NCI-H2171 treated with DMSO at 0.1 percent for 48 hours (cell line): ENCODE results near the gene LHX4.

Source experiments
- DNase-seq: peaks from one replicate; lab custom pipeline; 2025; lab: John Stamatoyannopoulos, UW

Gene LHX4

DNA sequence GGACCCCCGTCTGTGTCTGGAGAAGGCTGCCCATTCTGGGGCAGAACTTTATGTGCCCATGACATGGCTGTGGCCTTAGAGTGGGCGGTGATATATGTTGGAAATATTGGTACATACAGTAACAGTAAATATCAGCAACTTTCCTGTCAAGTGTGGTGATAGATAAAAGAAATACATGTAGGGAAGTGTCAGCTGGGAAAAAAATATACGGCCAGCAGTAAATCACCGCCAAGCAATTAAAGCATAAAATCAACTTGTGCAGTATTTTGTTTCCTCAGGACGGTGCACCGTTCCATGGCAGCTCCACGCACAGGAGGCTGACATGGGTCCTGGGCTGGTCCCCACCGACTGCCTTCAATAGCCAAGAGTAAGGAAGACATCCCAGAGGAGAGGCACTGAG lies 27.4 kb downstream of the LHX4 start:
- DNase-seq = no peak

DNA sequence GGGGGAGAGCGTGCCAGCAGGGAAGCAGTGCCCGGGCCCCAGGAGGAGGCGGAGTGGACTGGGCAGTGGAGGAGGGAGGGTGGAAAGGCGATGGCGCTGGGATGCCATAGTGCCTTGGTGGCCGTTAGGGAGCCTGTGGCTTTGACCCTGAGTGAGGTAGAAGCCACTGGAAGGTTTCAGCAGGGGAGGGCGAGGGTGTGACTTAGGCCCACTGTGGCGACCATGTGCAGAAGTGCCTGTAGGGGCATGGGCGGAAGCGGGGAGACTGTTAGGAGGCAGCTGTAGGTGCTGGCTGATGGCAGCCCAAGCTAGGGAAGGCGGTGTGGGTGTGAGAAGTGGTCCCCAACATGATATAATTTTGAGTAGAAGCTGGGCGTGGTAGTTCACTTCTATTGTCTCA lies 28.2 kb downstream of the LHX4 start:
- DNase-seq = no peak

DNA sequence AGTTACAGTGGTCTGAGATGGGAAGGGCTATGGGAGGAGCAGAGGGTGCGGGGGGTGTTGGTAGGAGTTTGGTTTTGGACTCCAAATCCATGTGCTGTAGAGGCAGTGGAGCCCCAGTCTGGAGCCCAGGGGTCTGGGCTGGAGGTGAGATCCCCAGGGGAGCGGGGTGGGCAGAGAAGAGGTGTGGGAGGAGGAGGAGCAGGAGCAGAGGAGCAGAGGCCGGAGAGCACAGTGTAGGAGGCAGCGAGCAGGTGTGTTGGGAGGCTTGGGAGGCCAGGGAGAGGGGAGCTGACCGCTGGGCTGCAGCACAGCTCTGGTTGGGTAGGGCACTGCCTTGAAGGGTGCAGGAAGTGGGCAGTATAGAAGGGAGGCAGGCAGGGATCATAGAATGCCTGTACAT lies 28.9 kb downstream of the LHX4 start:
- DNase-seq = no peak

DNA sequence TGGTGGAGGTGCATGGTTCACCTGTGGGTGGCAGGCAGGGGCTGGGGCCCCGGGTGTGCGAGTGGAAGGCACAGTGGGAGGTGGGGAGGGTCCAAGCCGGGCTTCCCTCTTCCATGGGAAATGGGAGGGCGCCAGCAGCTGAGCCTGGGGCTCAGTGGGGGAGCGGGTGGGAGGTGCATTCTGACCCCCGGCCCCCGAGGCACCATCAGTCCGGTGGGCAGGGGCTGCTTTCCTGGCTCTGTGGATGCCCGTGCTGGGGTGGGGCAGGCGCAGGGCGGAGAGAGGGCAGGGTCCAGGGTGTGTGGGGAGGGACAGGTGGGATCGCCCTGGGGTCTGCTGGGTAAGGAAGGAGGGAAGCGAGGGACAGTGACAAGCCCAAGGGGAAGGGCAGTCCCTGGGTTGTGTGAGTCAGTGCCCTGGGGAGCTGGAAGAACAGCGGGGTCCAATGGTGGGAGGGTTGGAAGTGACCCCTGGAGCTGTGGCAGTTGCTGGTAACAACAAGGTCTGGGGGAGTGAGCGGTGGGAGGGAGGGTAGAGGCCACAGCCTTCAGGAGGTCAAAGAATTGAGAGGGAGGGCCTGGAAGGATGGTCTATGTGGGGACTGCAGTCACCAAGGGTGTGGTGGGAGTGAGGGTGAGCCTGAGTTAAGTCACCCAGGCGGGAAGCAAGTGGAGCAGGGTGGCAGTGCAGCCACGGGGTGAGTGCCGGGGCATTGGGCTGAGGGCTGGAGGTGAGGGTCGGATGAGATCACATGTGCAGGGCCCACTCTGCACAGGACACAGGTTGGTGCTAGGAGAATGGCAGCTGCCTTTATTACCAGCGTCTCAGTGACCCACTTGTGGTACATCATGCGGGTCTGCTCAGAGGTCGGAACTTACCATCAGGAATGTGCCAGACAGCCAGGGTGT lies 29.6 kb downstream of the LHX4 start:
- no peak for DNase-seq

DNA sequence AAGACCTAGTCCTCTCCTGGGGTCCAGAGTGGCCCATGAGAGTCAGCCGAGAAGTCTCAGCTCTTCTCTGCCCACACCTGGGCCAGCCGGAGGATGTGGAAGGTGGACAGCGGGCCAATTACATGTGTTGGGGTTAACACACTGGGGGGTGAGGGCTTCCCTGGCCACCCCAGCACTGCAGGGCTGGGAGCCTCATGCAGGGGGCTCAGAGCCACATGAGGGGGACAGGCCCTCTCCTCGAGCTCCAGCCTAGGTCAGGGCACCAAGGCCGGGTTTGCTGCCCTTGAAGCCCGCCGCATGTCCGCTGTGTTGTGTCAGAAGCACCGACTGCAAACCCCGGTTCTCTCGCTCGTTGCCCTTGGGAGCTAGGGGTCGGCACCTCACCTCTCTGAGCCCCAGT lies 30.5 kb downstream of the LHX4 start:
- no peak for DNase-seq

DNA sequence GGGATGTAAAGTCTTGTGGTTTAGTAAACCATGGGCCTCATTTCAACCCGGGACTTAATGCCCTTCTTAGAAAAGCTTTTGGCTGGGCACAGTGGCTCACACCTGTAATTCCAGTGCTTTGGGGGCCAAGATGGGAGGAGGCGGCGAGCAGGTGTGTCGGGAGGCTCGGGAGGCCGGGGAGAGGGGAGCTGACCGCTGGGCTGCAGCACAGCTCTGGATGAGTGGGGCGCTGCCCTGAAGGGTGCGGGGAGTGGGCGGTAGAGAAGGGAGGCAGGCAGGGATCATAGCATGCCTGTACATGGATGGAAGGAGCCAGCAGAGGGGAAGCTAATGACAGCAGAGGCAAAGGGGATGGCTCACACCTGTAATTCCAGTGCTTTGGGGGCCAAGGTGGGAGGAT lies 31.0 kb downstream of the LHX4 start:
- no peak for DNase-seq

DNA sequence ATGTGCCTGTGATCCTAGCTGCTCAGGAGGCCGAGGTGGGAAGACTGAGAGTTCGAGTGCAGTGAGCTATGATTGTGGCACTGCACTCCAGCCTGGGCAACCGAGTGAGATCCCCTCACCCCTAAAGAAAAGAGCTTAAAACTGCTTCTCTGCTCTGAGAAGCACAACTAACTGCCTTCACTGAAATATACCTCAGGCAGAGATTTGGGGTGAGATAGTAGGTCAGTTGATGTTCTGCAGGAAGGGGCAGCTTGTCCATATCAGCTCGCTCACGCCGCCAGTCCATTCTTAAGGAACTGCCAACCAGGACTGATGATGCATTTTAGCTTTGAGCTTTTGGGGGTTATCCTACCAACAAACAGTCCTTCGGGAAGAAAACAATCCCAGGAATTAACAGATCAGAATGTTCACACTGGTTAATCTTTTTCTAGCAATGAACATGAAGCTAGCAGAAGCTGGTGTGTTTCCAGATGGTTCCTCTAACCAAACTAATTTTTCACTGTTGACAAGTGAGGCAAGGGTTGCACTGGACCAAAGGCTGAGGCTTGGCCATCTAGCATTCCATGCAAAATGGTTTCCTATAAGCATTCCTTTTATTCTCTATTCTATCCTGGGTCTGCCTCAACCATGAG lies 31.6 kb downstream of the LHX4 start:
- no peak for DNase-seq

DNA sequence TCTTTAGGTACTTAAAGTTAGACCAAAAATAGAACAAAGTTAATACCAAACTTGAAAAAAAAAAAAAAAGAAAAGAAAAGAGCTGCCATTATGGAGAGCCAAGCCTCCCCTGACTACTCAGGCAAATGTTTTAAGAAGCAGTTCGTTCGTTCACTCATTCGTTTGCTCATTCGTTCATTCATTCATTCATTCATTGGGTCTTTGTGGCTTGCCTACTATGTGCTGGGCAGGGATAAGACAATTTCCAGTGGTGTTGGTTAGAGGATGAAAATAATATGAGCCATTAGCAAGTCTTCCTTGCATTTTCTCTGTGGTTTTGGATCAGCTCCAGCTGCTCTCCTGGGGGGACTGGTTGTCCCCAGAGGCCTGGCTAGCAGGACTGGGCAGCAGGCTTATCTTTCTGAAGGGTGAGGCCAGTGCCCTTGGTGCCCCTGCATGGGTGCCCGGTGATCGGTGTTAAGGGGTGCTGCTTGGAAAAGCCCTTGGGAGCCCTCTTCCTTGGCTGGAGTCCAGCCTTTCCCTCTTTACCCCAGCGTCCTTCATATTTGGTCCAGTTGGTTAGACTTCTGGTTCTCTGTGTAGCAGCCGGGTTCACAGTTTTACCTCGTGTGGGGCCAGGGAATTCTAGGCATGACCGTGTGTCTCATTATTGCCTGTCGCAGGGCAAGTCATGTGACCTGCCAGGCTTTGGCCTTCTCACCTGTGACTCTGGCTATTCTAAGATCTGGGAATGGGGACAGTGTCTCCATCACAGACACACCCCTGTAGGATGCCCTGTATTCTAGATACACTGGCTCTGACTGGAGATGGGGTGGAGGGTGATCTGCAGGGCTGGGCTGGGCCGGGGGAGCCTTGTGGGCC lies 32.8 kb downstream of the LHX4 start:
- no peak for DNase-seq

DNA sequence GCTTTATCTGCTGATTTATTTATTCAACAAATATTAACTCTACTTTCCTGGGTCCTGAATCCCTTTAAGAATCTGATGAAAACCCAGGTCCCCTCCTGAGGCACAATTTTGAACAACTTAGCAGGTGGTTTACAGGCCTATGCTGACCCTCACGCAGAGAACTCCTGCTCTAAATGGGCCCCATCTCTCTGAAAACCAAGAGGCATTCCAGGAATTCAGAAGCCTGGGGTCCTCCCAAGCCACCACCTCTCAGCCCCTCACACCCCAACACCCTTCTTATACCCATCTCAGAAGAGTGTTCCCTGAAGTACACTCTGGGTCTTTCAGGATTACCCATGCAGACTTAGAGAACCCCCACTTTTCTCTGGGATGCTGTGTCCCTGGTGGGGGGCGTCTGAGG lies 34.5 kb downstream of the LHX4 start:
- no peak for DNase-seq

DNA sequence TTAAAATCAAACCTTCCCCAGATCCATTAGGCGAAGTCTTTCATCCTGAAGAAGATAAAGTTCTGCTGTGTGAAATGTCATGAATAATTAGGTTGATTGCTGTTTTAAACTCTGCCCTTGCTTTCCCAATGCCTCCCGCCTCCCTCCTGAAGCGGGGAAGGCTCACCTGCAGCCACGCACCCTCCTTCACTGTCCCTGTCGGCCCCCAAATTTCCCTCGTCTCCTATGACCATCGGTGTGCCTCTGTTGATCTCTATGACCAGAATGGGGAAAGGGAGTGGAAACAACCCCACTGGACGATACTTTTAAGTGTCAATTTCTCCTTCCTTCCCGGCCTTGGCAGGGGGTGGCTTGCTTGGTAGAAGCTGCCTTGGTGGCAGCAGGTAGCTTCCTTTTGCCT lies 35.1 kb downstream of the LHX4 start:
- DNase-seq = no peak

DNA sequence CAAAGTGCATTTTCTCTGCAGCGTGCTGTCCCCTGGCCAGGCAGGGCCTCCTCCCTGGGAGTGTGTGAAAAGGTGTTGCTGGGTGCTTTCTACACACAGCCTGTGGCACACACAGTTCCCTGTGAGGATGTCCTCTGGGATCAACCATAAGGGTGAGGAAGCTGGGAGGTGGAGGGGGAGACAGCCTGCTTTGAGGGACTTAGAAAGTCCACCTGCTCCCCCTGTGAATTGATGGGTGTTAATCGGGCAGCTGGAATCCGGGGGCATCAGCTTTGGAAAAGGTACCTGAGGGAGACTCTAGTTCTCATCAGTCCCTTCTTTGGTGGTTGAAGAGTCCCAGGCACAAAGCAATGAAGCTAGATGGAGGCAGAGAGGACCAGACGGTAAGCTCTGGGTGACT lies 35.8 kb downstream of the LHX4 start:
- DNase-seq = no peak

DNA sequence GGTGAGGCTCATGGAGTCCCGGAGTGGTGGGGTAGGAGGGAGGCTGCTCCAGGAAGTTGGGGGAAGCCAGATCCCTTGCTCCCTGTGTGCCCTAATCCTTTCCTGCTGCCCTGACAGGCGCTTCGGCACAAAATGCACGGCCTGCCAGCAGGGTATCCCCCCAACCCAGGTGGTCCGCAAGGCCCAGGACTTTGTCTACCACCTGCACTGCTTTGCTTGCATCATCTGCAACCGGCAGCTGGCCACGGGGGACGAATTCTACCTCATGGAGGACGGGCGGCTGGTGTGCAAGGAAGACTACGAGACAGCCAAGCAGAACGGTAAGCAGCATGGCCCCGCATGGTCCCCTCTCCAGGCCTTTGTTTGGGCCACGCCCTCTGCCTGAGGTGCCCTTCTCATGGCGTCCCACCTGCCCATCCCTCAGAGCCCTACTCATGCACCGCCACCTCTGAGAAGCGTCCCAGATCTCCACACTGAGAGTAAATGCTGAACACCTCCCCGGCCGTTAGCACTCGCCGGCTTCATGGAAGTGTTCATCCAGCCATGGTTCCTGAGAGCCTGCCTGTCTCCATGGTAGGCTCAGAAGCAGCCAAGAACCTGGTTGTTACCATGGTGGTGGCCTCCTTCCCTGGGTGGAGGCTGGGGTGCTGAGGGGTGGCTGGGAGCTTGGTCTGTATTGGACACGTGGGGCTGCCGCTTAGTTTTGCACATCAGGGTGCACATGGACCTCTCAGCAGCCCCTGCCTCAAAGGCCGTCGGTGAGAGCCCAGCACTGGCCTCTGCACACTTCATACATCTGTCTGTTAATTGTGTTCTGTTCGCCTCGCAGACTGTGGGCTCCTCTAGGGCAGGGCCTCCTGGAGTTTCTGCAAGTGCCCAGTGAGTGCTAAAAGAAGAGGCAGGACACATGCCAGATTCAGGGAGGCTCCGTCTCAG lies 36.5 kb downstream of the LHX4 start:
- no peak for DNase-seq

DNA sequence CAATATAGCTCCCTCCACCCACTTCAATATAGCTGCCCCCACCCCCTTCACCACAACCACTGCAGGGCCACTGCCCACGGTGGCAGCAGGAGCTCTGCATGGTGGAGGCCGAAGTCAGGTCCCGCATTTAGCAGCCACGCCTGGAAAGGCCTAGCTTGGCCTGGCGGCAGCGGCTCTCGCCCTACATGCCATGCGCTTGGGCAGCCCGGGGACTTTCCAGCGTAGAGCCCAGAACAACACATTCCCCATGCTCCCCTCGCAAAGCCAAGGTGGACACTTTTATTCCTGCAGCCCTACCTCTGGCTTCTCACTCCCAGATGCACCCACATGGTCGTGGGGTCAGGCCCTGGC lies 37.1 kb downstream of the LHX4 start:
- DNase-seq = no peak

DNA sequence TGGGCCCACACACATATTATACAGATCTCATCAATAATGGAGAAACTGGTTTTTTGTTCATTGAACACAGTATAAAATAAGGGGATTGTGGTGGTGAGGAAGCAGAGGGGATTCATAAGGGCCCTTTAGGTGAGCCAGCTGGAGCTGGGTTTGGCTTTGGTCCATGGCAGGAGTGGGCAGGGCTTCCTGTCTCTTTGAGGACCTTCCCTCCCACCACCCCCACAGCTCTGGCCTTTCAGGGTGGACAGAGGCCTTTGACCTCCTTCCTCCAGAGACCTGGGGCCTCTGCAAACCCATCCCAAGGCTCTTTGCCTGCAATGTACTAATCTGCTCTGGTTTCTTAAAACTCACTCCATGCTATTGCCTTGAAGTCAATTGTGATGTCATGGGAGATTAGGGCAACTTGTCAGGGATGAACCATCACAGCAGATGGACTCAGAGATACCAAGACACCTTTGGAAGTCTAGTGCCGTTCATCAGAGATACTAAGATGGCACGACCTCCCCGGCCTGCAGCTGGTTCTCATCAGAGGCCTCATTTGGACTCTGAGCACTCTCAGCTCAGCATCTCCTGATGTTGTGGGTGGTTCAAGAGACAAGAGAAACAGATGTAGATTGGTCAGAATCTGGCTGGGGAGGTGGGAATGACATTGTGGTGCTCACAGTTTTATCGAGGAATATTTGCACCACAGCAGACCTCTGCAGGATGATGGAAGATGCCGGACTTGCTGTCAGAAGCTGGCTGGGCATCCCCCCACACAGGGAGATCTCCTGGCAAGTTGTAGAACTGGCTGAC lies 37.9 kb downstream of the LHX4 start:
- DNase-seq = no peak

DNA sequence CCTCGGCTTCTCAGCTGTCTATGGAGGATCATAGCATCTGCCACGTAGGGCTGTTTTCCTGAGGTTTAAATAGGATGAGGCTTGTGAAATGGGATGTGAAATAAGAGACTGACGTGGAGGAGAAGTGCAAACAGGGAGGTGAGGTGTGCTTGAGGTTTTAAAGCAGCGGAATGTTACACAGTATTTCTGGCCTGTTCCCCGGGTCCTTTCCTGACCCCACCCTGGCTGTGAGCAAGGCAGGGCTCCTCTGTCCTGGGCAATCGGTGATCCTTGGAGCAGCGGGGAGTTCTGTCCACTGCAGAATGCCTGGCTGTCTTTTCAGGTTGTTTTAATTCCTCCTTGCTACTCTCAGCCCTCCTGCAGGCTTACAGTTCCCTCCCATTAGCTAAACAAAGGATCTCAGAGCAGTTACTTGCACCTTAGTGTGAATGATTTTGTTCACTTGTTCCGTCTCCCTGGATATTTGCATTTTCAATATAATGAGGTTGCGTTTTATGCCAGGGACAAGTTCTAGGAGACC lies 38.6 kb downstream of the LHX4 start:
- DNase-seq = no peak

DNA sequence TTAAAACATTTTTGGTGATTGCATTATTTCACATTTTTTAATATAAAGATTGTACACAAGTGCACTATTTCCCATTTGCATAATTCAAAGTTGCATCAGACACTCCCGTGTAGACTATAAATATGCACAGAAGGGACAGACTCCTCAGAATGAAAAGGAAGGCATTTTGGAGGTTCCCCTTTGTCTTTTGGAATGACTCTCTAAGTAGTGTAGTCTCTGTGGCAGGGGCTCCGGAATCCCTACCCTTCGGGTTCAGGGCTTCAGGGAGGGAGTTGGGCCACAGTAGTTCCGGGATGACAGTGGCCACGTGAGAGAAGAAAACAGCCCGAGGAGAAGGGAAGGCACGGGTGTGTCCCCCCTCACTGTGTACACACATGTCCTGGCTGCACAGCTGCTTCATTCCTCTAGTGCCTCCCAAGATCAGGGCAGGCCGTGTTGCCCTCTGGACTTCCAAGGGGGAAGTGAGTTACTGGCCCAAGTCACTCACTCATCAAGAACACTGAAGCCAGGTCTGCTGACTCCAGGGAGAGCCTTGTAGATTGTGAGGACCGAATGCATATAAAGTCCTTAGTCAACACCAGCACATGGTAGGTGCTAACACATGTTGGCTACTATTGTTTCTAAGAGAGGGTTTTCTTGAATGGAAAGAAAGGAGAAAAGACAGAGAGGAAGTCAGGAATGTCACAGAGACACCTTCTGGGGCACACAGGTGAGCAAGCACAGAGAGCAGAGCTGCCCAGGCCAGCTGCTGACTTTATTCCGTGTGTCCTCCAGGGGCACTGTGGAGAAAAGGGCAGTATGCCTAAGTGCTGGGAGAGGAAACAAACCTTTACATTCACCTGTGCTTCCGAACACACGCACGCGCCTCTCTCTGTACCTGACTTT lies 39.8 kb downstream of the LHX4 start:
- DNase-seq = peak; percentile 19

DNA sequence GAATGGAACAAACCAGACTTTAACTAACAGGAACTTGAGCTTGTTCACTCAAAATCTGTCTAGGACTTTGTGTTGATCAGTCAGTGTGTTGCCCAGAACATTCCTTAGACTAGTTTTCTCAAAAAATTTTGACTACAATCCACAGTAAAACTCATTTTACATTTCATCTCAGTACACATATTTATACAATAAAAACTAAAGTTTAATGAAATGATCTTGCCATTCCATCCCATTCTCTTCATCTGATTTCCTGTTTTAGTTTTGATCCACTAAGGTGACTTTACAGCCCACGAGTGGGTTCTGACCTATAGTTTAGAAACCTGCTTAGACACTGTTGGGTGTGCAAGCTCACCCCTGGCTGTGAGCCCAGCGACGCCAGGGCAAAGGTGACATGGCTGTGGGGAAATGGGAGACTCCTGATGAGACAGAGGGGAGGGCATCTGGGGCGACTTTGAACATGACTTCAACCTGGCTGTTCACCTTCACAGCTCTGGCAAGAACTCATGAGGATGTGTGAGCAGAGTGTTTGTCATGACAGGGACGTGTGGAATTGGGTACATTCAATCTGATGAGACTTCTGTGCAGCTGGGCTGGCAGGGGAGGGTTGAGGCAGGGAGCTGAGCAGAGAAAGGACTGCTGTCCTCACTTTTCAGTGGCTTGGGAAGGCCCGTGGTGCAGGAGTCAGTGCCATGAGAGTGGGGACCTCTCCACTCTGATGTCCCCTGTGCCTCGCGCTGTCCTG lies 40.6 kb downstream of the LHX4 start:
- no peak for DNase-seq

DNA sequence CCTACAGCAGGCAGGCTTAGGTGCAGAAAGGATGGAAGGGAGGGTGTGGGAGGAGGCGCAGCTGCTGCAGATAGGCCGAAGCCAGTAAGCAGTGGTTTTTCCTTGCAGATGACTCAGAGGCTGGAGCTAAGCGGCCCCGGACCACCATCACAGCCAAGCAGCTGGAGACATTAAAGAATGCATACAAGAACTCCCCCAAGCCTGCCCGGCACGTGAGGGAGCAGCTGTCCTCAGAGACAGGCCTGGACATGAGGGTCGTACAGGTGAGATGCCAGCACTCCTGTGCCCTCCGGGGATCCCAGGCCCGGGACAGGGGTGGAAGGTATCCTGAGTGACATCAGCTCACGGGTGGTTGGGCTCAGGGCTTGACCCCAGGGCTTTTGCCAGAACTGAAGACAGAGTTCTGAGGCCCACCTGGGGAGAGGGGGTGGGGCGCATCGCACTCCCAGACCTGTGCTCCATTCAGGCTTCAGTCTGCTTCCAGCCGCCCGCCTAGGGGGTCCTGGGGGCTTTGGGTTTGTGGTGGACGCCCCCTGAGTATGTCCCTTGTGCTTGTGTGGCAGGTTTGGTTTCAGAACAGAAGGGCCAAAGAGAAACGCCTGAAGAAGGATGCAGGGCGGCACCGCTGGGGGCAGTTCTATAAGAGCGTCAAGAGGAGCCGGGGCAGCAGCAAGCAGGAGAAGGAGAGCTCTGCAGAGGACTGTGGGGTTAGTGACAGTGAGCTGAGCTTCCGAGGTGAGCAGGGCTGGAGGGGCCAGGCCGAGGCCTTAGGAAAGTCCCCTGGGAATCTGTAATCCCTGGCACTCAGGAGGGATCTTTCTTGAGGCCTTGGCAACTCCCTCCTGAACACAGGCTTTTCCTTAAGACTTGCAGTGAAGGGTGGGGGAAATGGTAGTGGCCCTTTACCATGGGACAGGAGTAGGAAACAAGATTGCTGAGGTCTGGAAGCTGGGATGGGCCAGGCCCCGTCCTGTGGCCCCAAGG lies 41.5 kb downstream of the LHX4 start:
- DNase-seq = no peak
